Measurements from ENCODE around the gene JMJD8.

DNA sequence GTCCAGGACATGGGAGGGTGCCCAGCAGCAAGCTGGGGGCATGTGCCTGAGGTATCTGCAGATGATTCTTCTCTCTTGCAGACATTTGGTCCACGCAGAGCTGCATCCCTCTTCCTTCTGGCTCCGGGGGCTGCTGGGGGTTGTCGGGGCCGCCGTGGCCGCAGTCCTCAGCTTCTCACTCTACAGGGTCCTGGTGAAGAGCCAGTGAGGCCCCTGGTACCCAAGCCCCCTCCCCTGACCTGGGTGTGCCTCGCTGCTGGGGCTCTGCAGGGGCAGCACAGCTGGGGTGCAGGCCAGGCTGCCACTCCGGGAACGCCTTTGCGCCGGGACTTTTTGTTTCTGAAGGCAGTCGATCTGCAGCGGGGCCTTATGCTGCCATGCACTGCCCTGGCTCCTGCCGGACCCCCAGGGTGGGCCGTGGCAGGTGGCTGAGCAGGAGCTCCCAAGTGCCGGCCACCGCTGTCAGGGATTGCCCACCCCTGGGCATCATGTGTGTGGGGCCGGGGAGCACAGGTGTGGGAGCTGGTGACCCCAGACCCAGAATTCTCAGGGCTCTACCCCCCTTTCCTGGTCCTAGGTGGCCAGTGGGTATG lies 10.6 kb downstream of the JMJD8 start:
- TF ChIP-seq, protein P1, sequence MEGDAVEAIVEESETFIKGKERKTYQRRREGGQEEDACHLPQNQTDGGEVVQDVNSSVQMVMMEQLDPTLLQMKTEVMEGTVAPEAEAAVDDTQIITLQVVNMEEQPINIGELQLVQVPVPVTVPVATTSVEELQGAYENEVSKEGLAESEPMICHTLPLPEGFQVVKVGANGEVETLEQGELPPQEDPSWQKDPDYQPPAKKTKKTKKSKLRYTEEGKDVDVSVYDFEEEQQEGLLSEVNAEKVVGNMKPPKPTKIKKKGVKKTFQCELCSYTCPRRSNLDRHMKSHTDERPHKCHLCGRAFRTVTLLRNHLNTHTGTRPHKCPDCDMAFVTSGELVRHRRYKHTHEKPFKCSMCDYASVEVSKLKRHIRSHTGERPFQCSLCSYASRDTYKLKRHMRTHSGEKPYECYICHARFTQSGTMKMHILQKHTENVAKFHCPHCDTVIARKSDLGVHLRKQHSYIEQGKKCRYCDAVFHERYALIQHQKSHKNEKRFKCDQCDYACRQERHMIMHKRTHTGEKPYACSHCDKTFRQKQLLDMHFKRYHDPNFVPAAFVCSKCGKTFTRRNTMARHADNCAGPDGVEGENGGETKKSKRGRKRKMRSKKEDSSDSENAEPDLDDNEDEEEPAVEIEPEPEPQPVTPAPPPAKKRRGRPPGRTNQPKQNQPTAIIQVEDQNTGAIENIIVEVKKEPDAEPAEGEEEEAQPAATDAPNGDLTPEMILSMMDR (IDR thresholded peaks at IDR 0.05) = no peak
- TF ChIP-seq ZFX (IDR thresholded peaks at IDR 0.05; ENCODE audit: borderline replicate concordance) = no peak
